CD4-positive, alpha-beta T cell treated with Interferon gamma for 1 hour (primary cell): ENCODE results near the gene OSBPL3.
A peak's percentile ranks its signal among the peaks of the same experiment; 100 is the strongest.
"Not testable (repeated sequence)": the region's sequence is repeated elsewhere in the genome, so short reads cannot be mapped to it uniquely, and the experiment has no call there.

Experiments used
- DNase-seq: peaks from one replicate; pipeline ENCODE4 v3.0.0-alpha.2; 2020

The OSBPL3 gene

GRCh38 chr7:24916463-24917040, 63.4 kb downstream of the OSBPL3 start:
- DNase-seq: no peak

DNA sequence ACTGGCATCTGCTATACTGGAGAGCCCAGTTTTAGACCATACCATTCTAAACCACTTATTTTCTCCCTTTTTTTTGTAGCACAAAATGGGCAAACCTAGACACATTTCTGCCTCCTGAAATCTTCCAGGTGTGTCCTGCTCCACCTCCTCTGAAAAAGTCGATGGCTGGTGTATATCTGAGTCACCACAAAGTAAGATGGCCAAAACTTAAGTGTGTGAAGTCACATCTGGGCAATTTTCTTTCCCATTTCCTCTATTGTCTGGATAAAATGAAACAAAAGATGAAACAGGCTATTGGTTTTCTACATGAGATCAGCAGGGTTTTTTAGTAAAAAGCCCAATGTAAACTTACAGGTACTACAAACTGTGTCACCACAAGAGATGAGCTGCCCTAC, 65.5 kb downstream of the OSBPL3 start:
- DNase-seq: no peak

GRCh38 chr7:24913801-24914464, 66.0 kb downstream of the OSBPL3 start:
- DNase-seq: no peak

GRCh38 chr7:24912874-24913514, 67.0 kb downstream of the OSBPL3 start:
- no peak for DNase-seq

DNA sequence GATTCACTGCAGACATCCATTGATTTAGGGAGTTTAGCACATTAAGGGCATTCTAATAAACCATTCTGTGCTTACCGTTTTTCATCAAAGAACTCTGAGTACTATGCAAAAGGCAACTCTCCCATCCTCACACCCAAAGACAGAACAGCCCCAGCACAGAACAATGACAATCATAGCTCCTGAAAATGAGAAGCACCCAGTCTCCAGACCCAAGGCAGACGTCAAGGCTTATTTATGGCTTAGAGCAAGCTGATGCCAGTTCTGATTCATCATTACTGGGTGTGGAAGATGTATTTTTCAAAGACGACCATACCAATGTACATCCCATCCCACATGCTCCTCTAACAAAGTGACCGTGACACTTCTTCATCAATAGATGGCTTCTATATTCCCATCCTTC, 67.6 kb downstream of the OSBPL3 start:
- DNase-seq: no peak

- no peak for DNase-seq
These were observed 68.8 kb downstream of the OSBPL3 start for GRCh38 chr7:24911213-24911603.

GRCh38 chr7:24910551-24911212, 69.3 kb downstream of the OSBPL3 start:
- DNase-seq: no peak

GRCh38 chr7:24908727-24909126, 71.3 kb downstream of the OSBPL3 start:
- no peak for DNase-seq

DNA sequence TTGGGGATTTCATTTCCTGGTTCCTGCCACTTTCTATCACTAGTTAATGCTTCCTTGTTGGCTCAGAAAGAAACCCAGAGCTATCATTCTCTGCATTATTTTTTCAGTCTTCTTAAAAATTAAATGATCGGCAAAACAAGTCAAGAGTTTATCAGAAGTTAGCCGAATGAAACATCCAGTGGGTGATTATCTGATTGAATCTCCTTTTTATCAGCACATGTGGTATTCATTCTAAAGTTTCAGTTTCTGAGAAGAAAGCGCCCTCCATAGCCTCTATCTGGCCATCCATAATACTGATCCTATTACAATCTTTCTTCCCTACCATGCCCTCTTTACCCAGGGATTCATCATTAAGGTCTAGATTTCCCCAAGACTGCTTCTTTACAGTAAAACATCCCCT, 71.8 kb downstream of the OSBPL3 start:
- DNase-seq: no peak

- no peak for DNase-seq
These were observed 72.6 kb downstream of the OSBPL3 start for GRCh38 chr7:24907311-24907886.

GRCh38 chr7:24905996-24906770, 73.8 kb downstream of the OSBPL3 start:
- no peak for DNase-seq

GRCh38 chr7:24903992-24904391, 76.0 kb downstream of the OSBPL3 start:
- not testable (repeated sequence) for DNase-seq

DNA sequence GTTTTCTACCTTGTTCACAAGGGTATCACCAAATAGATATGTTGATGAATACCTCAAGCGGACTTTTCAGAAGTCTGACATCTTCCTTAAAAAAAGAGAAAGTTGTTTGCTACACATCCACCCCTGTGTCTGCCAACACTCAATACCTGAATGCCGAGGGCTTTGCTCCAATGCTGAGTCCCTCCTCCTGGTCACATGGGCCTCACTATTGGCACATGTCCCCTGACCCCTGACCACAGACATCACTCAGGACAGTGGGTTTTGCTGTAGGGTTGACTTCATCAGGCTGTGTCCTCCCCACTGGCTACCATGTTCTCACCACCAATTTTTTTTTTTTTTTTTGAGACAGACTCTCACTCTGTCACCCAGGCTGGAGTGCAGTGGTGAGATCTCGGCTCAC, 76.4 kb downstream of the OSBPL3 start:
- no peak for DNase-seq

GRCh38 chr7:24902931-24903330, 77.0 kb downstream of the OSBPL3 start:
- no peak for DNase-seq

DNA sequence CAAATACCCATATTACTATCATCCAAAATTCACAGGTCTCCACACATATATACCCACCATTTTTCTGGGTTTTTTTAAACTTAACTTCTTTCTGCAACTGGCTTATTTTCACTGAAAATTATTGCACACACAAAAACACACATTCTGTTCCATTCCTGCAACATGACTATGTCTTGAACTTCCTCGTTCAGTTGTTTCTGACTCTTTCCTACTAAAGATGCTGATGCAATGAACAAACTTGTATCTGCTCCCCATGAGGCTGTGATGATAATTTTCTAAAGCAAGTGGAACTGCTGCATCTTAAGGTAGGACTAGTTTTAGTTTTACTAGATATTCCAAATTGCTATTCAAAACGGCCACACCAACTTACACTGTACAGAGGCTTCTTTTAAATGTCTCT, 77.7 kb downstream of the OSBPL3 start:
- no peak for DNase-seq

DNA sequence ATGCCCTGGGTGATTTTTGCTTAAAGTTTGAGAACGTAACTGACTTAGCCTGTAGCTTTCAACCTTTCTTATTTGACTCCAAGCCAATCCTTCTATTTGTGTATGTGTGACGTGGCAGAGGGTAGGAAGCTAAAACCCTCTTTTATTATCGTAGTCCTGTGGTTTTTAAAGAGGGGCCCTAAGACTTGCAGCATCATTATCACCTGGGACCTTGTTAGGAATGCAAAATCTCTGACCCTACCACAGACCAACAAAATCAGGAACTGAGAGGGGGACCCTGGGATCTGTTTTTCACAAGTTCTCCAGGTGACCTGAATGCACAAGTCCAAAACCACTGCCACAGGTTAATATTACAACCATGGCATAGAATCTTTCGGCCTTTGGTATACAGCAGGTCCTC, 80.1 kb downstream of the OSBPL3 start:
- DNase-seq: no peak

GRCh38 chr7:24899161-24899560, 80.8 kb downstream of the OSBPL3 start:
- no peak for DNase-seq

DNA sequence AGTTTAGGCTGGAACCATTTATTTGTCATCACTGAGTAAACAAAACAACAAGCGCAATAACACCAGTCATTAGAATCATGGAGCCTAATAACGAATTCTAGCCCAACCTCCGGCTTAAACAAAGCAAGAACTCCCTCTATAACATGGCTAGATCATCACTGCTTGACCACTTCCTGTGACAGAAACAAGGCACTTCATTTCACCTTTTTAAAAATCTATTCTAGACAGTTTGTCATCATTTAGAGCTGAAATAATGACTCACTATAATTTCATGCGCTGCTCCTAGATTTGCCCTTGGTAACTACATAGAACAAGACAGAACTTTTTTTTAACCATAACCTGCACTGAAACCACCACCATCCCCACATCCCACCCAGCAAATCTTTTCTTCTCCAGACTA, 81.3 kb downstream of the OSBPL3 start:
- DNase-seq: no peak

- peak; percentile 3 for DNase-seq
These were observed 83.9 kb downstream of the OSBPL3 start for GRCh38 chr7:24896031-24896501.

DNA sequence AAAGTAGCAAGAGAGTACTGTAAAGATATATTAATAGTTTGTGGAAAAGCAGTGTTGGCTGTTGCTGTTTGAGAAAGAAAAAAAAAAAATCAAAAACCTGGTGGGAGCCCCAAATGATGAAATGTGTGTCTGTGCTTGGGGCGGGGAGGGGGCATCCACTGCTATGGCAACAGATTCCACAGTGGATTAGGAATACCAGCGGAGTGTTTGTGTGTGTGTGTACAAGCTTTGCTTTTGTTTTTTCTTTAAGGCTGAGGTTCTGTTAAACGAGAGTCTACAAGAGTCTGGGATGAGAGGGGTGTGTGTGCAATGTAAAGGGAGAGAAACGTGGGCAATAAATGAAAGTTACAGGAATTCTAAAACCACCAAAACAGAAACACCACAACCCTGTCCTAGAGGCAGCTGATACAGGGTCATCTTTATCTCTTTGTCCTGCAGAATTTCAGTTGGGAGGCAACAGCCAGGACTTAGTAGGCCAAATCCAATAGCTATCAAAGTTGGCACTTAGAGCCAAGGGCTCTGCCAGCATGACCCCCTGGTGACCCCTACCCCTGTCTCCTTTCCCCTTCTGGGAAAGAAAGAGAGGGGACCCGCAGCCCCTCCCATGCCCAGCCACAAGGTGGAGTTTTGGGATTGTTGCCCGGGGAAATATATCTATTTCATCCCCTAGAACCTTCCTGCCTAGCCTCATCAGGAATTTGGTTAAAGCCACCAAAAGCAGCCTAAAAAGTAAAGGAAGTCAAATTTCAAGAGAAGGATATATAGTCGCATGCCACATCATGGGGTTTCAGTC, 85.4 kb downstream of the OSBPL3 start:
- DNase-seq: no peak

- no peak for DNase-seq
These were observed 88.7 kb downstream of the OSBPL3 start for GRCh38 chr7:24891311-24891735.

GRCh38 chr7:24889611-24890010, 90.4 kb downstream of the OSBPL3 start:
- DNase-seq: no peak
